Activated CD4-positive, CD25-positive, alpha-beta regulatory T cell treated with anti-CD3 and anti-CD28 coated beads, Interleukin-2, amount 50 U/mL, for 72 hours (primary cell): ENCODE data around the gene ZNF12.

ENCODE experiments used
- DNase-seq: peaks from one replicate; pipeline ENCODE4 v3.0.0; 2021

Gene ZNF12

GRCh38 chr7:6646465-6646864 is 60.3 kb downstream of the ZNF12 start:
- no peak for DNase-seq

GRCh38 chr7:6644728-6645127 is 62.0 kb downstream of the ZNF12 start:
- DNase-seq = no peak

- DNase-seq = no peak
Observed at GRCh38 chr7:6643915-6644625, 62.7 kb downstream of the ZNF12 start.

GRCh38 chr7:6642861-6643640 is 63.7 kb downstream of the ZNF12 start:
- DNase-seq = no peak

- DNase-seq = no peak
Observed at GRCh38 chr7:6642239-6642839, 64.4 kb downstream of the ZNF12 start.

- no peak for DNase-seq
Observed at GRCh38 chr7:6641305-6642035, 65.3 kb downstream of the ZNF12 start.

GRCh38 chr7:6640246-6640721 is 66.5 kb downstream of the ZNF12 start:
- DNase-seq = no peak

- no peak for DNase-seq
Observed at GRCh38 chr7:6639627-6640026, 67.1 kb downstream of the ZNF12 start.

GRCh38 chr7:6639032-6639431 is 67.7 kb downstream of the ZNF12 start:
- DNase-seq = no peak
